Heart left ventricle (tissue), 16 donors: ENCODE results near the gene SKA1. TPM values are rescaled to one million over a fixed set of nuclear protein-coding genes. Genes with fewer than 3 reads are reported as not detected.

ENCODE experiments used
- ATAC-seq, 4 donors: fragments of 200-7000 bp; cut with Tn5 transposase; one replicate each; pipeline ENCODE4 v1.9.1; 2020 to 2022; ENCODE audit warnings: moderate library complexity in 4 of 4, mild to moderate bottlenecking in 3 of 4, moderate number of reproducible peaks in 1 of 4
- DNase-seq, 5 donors: peaks; one replicate each; pipeline ENCODE4 v3.0.0-alpha.2; 2020
- H3K27ac ChIP-seq, 12 donors: fragments of 200-600 bp; sonication (generic) in 4 of 12; one replicate each; pipeline versions ENCODE4 v1.5.0 to v1.8.0; 2016 to 2022; ENCODE audit warnings: mild to moderate bottlenecking in 2 of 12
- H3K27me3 ChIP-seq, 9 donors: fragments of 200-600 bp; sonication (generic) in 2 of 9; one replicate each; pipeline versions ENCODE4 v1.5.1 to v1.8.0; 2016 to 2022; ENCODE audit warnings: mild to moderate bottlenecking in 3 of 9
- H3K36me3 ChIP-seq, 9 donors: fragments of 200-600 bp; sonication (generic) in 2 of 9; one replicate each; pipeline versions ENCODE4 v1.5.0 to v1.8.0; 2018 to 2022; ENCODE audit warnings: mild to moderate bottlenecking in 2 of 9
- H3K4me1 ChIP-seq, 12 donors: fragments of 200-600 bp; sonication (generic) in 4 of 12; one replicate each; pipeline versions ENCODE4 v1.5.0 to v1.8.0; 2016 to 2022; ENCODE audit warnings: mild to moderate bottlenecking in 3 of 12
- H3K4me3 ChIP-seq, 12 donors: fragments of 200-600 bp; sonication (generic) in 4 of 12; one replicate each; pipeline versions ENCODE4 v1.5.0 to v1.8.0; 2017 to 2022; ENCODE audit warnings: mild to moderate bottlenecking in 9 of 12, moderate library complexity in 4 of 12
- H3K9me3 ChIP-seq, 12 donors: fragments of 200-600 bp; sonication (generic) in 4 of 12; one replicate each; pipeline versions ENCODE4 v1.5.0 to v1.8.0; 2016 to 2022; ENCODE audit warnings: mild to moderate bottlenecking in 1 of 12
- CTCF ChIP-seq, 12 donors: fragments of 200-600 bp; sonication (generic) in 4 of 12; IDR thresholded peaks; one replicate each; pipeline versions ENCODE4 v1.5.0 to v1.8.0; 2018 to 2022; ENCODE audit warnings: antibody characterized with exemption in 12 of 12, mild to moderate bottlenecking in 5 of 12
- POLR2A ChIP-seq, 2 donors: fragments of 450-650 bp; IDR thresholded peaks; one replicate each; pipeline ENCODE4 v1.6.1; 2017; ENCODE audit warnings: antibody characterized with exemption in 2 of 2, mild to moderate bottlenecking in 2 of 2, moderate library complexity in 2 of 2
- WGBS, 4 donors: extraction: QIAGEN DNeasy Blood & Tissue Kit in 2 of 4; methylation state at CpG; one replicate each; pipeline versions ENCODE4 v1.1.5 to v1.1.7; 2013 to 2018; 5-methylcytosine and 5-hydroxymethylcytosine counted together
- intact Hi-C, 10 donors: fragments of 100-400 bp; cut with DNase I; formaldehyde crosslinking; loops; one replicate each; pipeline versions ENCODE4 v1.11.1 to v1.14.2; 2022
- polyA plus RNA-seq, 2 donors: library from polyadenylated mRNA; stranded (reverse); fragments of 200-250 nt; gene quantifications; one replicate each; pipeline ENCODE4 v1.2.3, GENCODE V29; 2013
- total RNA-seq, 9 donors: library from RNA; depleted of rRNA in 2 of 9; stranded (reverse); fragments of >200 nt in 2 of 9; fragmentation: NEBNext Ultra II Directional in 3 of 9; extraction: Animal tissue kit (Norgen Biotek cat#: 25700) in 3 of 9; gene quantifications; one replicate each; pipeline versions ENCODE4 v1.1.0 to v1.2.4, GENCODE V29; 2016 to 2023
- donor health status: ischemic (EF 13 %, LVEDD 7.1; RV severe dilation, severe dysfunction).
- donor health status: healthy with polysubstance abuse.
- donor health status: DM: no; HTN: yes; CAD: no.
- donor health status: DM: no; HTN: no; CAD: no.
- donor health status: ischemic (EF 25% LVEDD 6.9; RV normal size, moderate dysfunction).
- donor health status: ischemic (EF 25% LVEDD 5.7; RV mildly dilated, moderate dysfunction).
- donor health status: healthy.
- donor health status: DM: yes; HTN: yes; CAD: no.
- donor health status: ischemic (EF 35%, LVEDD 5.7; RV mildly dilated, moderate dysfunction).
- donor health status: nonischemic (EF 11% LVEDD 7.7; RV severe dilation, severe dysfunction).
- donor health status: DM: yes; HTN: yes; CAD: no.
- donor health status: PGD.
- donor health status: ischemic (EF 29% LVEDD 5.4; RV normal size, mild dysfunction).
- donor health status: nonischemic (EF 23%, LVEDD 6.1; RV moderate dilation, normal function).

Gene SKA1
- total and polyA plus RNA-seq, 11 donors: 0.11 to 4.4 (median 0.34) TPM; not detected in 3

- Histone ChIP-seq H3K4me3 (no peak overlapping the region), H3K27ac (no peak overlapping the region), H3K4me1 (no peaks in the 10 kb centered on the region), H3K27me3 (no peaks in the 10 kb centered on the region), H3K36me3 (no peaks in the 10 kb centered on the region), H3K9me3 (no peaks in the 10 kb centered on the region)
- intact Hi-C loops: no loop called here
- TF ChIP-seq CTCF (IDR thresholded peaks at IDR 0.05): no peak
- TF ChIP-seq POLR2A (IDR thresholded peaks at IDR 0.05): no peak
- WGBS, 4 donors: 93 to 95% (median 94%) methylated on average over 3 of the region's 3 CpGs
- ATAC-seq (no peak), DNase-seq (no peak)
Observed at GRCh38 chr18:50393802-50394201, 19.0 kb downstream of the SKA1 start.

GRCh38 chr18:50395093-50395492, 20.2 kb downstream of the SKA1 start:
- H3K4me1 ChIP-seq: no peaks in the 10 kb centered on the region
- H3K4me3 ChIP-seq: no peak overlapping the region
- no peak for TF ChIP-seq CTCF (IDR thresholded peaks at IDR 0.05)
- no peak for TF ChIP-seq POLR2A (IDR thresholded peaks at IDR 0.05)
- no peaks in the 10 kb centered on the region for H3K9me3 ChIP-seq
- DNase-seq: no peak
- no peak overlapping the region for H3K27ac ChIP-seq
- peaks cover 0 to 4% (median 0%) of the 10 kb centered on the region in 9 donors for H3K27me3 ChIP-seq
- no peak for ATAC-seq
- WGBS, 4 donors: 91 to 98% (median 95%) methylated on average over 2 of the region's 2 CpGs
- intact Hi-C loops: no loop called here
- H3K36me3 ChIP-seq: no peaks in the 10 kb centered on the region

GRCh38 chr18:50396005-50396660, 21.3 kb downstream of the SKA1 start:
- intact Hi-C loops: no loop called here
- TF ChIP-seq POLR2A (IDR thresholded peaks at IDR 0.05) (no peak), CTCF (IDR thresholded peaks at IDR 0.05) (no peak)
- Histone ChIP-seq H3K36me3 (no peaks in the 10 kb centered on the region), H3K4me3 (no peak overlapping the region), H3K27me3 (peaks cover 0 to 7% (median 0%) of the 10 kb centered on the region in 9 donors), H3K27ac (no peak overlapping the region), H3K4me1 (no peaks in the 10 kb centered on the region), H3K9me3 (no peaks in the 10 kb centered on the region)
- DNase-seq: no peak
- 70 to 81% (median 70%) methylated on average over 5 of the region's 5 CpGs for WGBS, 4 donors
- ATAC-seq: no peak

- intact Hi-C loops: no loop called here
- H3K9me3 ChIP-seq: no peaks in the 10 kb centered on the region
- peaks cover 0 to 4% (median 0%) of the 10 kb centered on the region in 12 donors for H3K4me1 ChIP-seq
- WGBS, 4 donors: 83 to 87% (median 86%) methylated on average over 4 of the region's 4 CpGs
- H3K36me3 ChIP-seq: no peaks in the 10 kb centered on the region
- H3K27ac ChIP-seq: no peak overlapping the region
- ATAC-seq: no peak
- TF ChIP-seq POLR2A (IDR thresholded peaks at IDR 0.05) (no peak), CTCF (IDR thresholded peaks at IDR 0.05) (no peak)
- peaks cover 0 to 15% (median 7%) of the 10 kb centered on the region in 9 donors for H3K27me3 ChIP-seq
- H3K4me3 ChIP-seq: no peak overlapping the region
- no peak for DNase-seq
Observed at GRCh38 chr18:50397023-50397422, 22.2 kb downstream of the SKA1 start.
